IPS-18c (cell line): ENCODE measurements around the gene LDB2.

ENCODE experiments used
- H3K4me3 ChIP-seq: 2 replicates; pipeline ENCODE4 v1.7.0; 2013; ENCODE audit warnings: low read depth, mild to moderate bottlenecking, low read length, moderate library complexity; ENCODE audit not compliant: insufficient read depth
- H3K9me3 ChIP-seq: one replicate; pipeline ENCODE4 v1.6.1; 2013; ENCODE audit warnings: mild to moderate bottlenecking, low read length, moderate library complexity; ENCODE audit not compliant: control insufficient read depth, insufficient read depth

Gene LDB2

DNA sequence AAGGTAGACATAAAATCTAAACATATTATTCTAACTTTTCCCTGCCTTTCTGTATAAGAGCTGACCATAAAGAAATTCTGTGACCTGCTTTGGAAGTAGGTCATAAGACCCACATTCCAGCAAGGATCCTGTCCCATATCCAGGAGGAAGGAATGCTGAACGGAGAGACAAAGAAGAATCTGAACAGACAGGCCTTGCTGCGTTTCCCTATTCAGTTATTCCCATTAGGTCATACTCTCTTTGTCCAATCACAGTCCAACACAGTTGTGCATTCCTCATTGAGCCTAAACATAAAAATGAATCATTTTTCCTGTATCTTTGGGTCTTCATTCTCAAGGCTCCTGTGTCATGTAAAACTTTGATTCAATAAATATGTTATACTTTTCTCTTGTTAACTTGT is 384.6 kb downstream of the LDB2 start:
- Histone ChIP-seq H3K4me3 (no peak overlapping the region), H3K9me3 (no peaks in the 10 kb centered on the region)

DNA sequence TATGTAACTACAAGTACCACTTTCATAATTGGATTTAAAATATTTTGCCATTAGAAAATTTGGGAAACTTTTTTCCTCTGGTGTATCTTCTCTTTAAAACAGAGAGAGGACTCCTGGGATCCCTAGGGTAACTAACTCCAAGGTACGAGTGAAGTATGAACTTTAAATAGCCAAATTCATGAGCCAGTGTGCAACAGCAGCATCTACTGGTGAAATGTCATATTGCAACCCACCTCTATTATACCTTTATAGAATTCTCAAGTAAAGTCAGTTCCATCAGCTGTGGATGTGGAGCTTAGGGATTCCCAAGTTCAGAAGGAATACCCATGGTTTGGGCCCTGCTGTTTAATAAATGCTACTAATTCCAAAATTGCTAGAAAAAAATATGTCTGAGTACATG is 389.5 kb downstream of the LDB2 start:
- H3K9me3 ChIP-seq = no peaks in the 10 kb centered on the region
- H3K4me3 ChIP-seq = no peak overlapping the region

- Histone ChIP-seq H3K4me3 (no peak overlapping the region), H3K9me3 (no peaks in the 10 kb centered on the region)
These were observed 392.7 kb downstream of the LDB2 start for GRCh38 chr4:16505726-16506125.

DNA sequence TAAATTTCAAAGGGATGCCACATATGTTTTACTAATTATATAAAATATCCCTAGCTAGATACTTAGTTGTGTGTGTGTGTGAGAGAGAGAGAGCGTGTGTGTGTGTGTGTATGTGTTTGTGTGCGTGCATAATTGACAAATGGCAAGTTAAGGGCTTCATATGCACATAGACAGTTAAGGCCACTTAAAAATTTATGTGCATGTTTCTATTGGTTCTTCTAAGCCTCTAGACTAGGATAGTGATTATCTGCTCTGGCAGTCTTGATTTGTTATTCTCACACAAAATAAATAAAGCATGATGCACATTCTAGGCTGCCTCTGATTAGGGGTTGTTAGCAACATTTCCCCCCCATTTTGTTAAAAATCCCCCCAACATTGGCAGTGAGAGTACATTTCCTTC is 393.2 kb downstream of the LDB2 start:
- Histone ChIP-seq H3K9me3 (no peaks in the 10 kb centered on the region), H3K4me3 (no peak overlapping the region)

- Histone ChIP-seq H3K9me3 (no peaks in the 10 kb centered on the region), H3K4me3 (no peak overlapping the region)
These were observed 394.9 kb downstream of the LDB2 start for GRCh38 chr4:16503421-16504100.

DNA sequence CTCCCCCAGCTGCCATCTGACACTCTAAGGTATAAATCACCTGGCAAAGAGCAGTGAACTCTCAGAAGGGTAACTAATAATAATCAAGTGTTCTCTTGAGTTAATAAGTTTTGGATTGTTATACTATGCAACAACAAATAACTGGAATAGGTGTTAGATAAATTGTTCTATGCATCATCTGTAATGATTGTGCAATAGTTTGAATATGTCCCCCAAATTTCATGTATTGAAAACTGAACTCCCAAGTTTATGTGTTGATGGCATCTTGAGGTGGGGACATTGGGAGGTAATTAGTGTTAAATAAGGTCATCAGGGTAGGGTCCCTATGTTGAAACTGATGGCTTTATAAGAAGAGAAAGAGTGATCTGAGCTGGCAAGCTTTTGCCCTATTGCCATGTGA is 399.5 kb downstream of the LDB2 start:
- Histone ChIP-seq H3K4me3 (no peak overlapping the region), H3K9me3 (no peaks in the 10 kb centered on the region)

DNA sequence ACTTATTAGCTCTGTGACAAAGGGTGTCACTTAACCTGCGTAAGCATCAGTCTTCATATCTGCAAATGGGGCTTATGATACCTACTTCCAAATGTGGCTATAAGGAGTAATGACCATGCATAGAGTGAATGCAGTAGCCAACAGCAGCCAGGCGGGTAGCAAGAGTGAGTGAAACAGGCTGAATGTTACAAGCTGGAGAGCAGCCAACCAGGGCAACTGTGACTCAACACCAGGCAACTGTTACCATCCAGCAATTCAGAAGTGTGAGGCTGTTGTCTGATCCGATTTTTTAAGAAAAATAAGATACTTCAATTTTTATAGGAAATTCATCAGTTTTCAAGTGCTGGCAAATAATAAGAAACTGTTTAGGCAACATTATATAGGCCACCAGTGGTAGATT is 401.9 kb downstream of the LDB2 start:
- H3K4me3 ChIP-seq = no peak overlapping the region

GRCh38 chr4:16492872-16493271 is 405.6 kb downstream of the LDB2 start:
- H3K9me3 ChIP-seq = no peaks in the 10 kb centered on the region
- no peak overlapping the region for H3K4me3 ChIP-seq

More for the DNA sequence above, 401.9 kb downstream of the LDB2 start:
- no peaks in the 10 kb centered on the region for H3K9me3 ChIP-seq

DNA sequence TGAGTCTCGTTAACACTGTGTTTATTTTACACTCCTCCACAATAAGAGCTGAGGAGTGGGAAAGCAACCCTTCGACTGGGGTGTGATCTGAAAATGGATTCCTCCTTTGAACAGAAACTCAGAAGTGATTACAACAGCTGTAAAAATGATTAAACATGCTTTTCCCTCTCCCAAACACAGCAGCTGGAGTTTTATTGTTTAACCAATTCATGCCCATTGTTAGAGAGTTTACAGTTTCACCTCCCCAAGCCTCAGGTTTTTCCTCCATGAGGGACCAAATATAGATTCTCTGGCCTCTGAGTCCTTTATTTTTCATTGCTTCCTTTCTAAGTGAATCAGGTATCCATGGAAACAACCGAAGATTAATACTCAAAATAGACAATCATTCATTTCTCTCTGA is 409.2 kb downstream of the LDB2 start:
- Histone ChIP-seq H3K4me3 (no peak overlapping the region), H3K9me3 (no peaks in the 10 kb centered on the region)

- Histone ChIP-seq H3K9me3 (no peaks in the 10 kb centered on the region), H3K4me3 (no peak overlapping the region)
These were observed 410.4 kb downstream of the LDB2 start for GRCh38 chr4:16488084-16488483.

- Histone ChIP-seq H3K9me3 (no peaks in the 10 kb centered on the region), H3K4me3 (no peak overlapping the region)
These were observed 413.7 kb downstream of the LDB2 start for GRCh38 chr4:16484711-16485110.

- H3K9me3 ChIP-seq = no peaks in the 10 kb centered on the region
- no peak overlapping the region for H3K4me3 ChIP-seq
These were observed 414.9 kb downstream of the LDB2 start for GRCh38 chr4:16483540-16483939.

- no peaks in the 10 kb centered on the region for H3K9me3 ChIP-seq
- no peak overlapping the region for H3K4me3 ChIP-seq
These were observed 418.4 kb downstream of the LDB2 start for GRCh38 chr4:16480011-16480410.

DNA sequence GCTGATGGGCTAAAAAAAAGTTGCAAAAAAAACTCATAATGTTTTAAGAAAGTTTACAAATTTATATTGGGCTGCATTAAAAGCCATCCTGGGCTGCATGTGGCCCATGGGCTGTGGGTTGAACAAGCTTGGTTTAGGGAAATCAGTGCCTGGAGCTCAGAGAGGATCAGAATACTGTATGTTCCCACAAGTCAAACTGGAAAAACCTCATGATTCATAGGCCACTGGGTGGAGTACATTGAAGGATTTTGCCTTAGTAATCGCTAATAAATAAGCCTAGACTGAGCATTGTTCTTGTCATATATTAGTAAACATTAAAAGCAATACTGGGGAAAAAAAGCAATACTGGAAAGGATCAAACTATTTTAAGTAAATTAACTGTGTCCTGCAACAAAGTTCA is 425.9 kb downstream of the LDB2 start:
- H3K9me3 ChIP-seq = no peaks in the 10 kb centered on the region

DNA sequence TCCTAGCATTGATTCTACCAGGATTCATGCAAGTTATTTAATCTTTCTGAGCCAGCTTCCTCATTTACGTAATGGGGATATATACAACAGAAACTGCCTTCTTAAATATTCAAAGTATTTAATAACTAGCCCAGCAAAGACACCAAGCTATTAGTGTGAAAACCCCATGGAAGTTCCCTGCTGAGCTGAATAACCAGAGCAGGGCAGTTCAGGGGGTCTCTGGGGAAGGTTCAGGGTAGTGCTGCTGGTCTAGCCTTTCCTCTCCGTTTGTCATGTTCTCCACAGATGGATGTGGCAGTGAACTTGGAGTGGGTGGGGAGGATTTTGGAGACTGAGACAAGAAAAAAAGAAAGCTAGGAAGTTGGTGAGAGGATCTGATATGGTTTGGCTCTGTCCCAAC is 431.4 kb downstream of the LDB2 start:
- Histone ChIP-seq H3K9me3 (no peaks in the 10 kb centered on the region), H3K4me3 (no peak overlapping the region)

More for the DNA sequence above, 425.9 kb downstream of the LDB2 start:
- H3K4me3 ChIP-seq = no peak overlapping the region

GRCh38 chr4:16466581-16466980 is 431.9 kb downstream of the LDB2 start:
- Histone ChIP-seq H3K4me3 (no peak overlapping the region), H3K9me3 (no peaks in the 10 kb centered on the region)

DNA sequence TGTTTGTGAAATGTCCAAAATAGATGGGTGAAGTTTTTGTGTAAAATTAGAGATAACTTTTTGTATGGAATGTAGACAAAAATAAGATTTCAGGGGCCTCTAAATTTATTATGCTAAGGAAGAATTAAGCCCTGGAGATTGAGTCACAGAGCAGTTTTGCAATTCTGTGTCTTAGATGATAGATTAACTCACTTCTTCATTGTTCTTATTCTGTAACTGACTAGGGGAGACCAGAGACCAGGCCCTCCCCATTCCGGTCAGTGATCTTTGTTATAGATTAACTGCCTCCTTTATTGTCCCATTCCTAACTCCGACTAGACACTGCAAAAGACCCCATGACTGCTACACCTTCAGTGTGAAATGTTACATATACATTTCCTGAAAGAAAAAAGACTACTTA is 433.8 kb downstream of the LDB2 start:
- Histone ChIP-seq H3K4me3 (no peak overlapping the region), H3K9me3 (no peaks in the 10 kb centered on the region)

DNA sequence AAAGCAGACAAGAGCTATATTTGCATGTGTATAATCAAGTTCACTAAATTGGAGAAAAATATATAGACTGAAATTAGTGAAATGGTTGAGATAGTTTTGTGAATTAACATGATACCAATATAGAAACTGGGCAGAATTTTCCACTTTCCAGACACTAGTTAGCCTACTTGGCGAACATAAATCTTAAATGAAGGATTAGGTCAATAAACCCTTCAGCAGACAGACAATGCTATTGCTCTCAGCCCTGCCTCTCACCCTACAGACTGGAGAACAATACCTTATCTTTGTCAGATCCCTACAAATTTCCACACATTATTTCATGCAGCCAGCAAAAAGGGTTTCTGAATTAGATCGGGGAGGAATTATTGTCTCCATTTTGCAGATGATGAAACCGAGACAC is 435.8 kb downstream of the LDB2 start:
- no peaks in the 10 kb centered on the region for H3K9me3 ChIP-seq
- no peak overlapping the region for H3K4me3 ChIP-seq

GRCh38 chr4:16461362-16461761 is 437.1 kb downstream of the LDB2 start:
- Histone ChIP-seq H3K9me3 (no peaks in the 10 kb centered on the region), H3K4me3 (no peak overlapping the region)
